Measurements from ENCODE around the gene TLE3.

TLE3 gene

GRCh38 chr15:70047386-70048197 is 50.1 kb downstream of the TLE3 start:
- no peak for DNase-seq

GRCh38 chr15:70046679-70047369 is 50.9 kb downstream of the TLE3 start:
- DNase-seq, result no peak

GRCh38 chr15:70045045-70045444 is 52.7 kb downstream of the TLE3 start:
- DNase-seq, result no peak

- no peak for DNase-seq
Measured at GRCh38 chr15:70044168-70044567, 53.5 kb downstream of the TLE3 start.

GRCh38 chr15:70043590-70043989 is 54.1 kb downstream of the TLE3 start:
- DNase-seq, result no peak

GRCh38 chr15:70042553-70043214 is 55.0 kb downstream of the TLE3 start:
- DNase-seq, result no peak

- DNase-seq, result no peak
Measured at GRCh38 chr15:70039917-70040316, 57.8 kb downstream of the TLE3 start.

GRCh38 chr15:70038730-70039392 is 58.9 kb downstream of the TLE3 start:
- no peak for DNase-seq

GRCh38 chr15:70037292-70037640 is 60.5 kb downstream of the TLE3 start:
- DNase-seq, result no peak

- peak; percentile 33 for DNase-seq
Measured at GRCh38 chr15:70036585-70037291, 61.0 kb downstream of the TLE3 start.

- no peak for DNase-seq
Measured at GRCh38 chr15:70035719-70036077, 62.0 kb downstream of the TLE3 start.

GRCh38 chr15:70035051-70035718 is 62.5 kb downstream of the TLE3 start:
- no peak for DNase-seq

GRCh38 chr15:70034596-70034995 is 63.1 kb downstream of the TLE3 start:
- DNase-seq, result no peak

- DNase-seq, result no peak
Measured at GRCh38 chr15:70034141-70034540, 63.6 kb downstream of the TLE3 start.

- DNase-seq, result no peak
Measured at GRCh38 chr15:70033529-70034140, 64.1 kb downstream of the TLE3 start.

- DNase-seq, result no peak
Measured at GRCh38 chr15:70033109-70033508, 64.6 kb downstream of the TLE3 start.

- no peak for DNase-seq
Measured at GRCh38 chr15:70032509-70032908, 65.2 kb downstream of the TLE3 start.

- no peak for DNase-seq
Measured at GRCh38 chr15:70031713-70032112, 66.0 kb downstream of the TLE3 start.

GRCh38 chr15:70031261-70031660 is 66.5 kb downstream of the TLE3 start:
- no peak for DNase-seq

GRCh38 chr15:70030851-70031250 is 66.9 kb downstream of the TLE3 start:
- no peak for DNase-seq

GRCh38 chr15:70029297-70029701 is 68.4 kb downstream of the TLE3 start:
- no peak for DNase-seq

GRCh38 chr15:70027518-70027917 is 70.2 kb downstream of the TLE3 start:
- DNase-seq, result no peak

Measured in DMS153 (cell line).